ENCODE results near the gene MPHOSPH9. TPM values are rescaled to one million over a fixed set of nuclear protein-coding genes. Genes with fewer than 3 reads are reported as not detected.

The MPHOSPH9 gene
- total RNA-seq, 4 donors from 2014 or later = 21.6 to 53.6 (median 39.1) TPM

DNA sequence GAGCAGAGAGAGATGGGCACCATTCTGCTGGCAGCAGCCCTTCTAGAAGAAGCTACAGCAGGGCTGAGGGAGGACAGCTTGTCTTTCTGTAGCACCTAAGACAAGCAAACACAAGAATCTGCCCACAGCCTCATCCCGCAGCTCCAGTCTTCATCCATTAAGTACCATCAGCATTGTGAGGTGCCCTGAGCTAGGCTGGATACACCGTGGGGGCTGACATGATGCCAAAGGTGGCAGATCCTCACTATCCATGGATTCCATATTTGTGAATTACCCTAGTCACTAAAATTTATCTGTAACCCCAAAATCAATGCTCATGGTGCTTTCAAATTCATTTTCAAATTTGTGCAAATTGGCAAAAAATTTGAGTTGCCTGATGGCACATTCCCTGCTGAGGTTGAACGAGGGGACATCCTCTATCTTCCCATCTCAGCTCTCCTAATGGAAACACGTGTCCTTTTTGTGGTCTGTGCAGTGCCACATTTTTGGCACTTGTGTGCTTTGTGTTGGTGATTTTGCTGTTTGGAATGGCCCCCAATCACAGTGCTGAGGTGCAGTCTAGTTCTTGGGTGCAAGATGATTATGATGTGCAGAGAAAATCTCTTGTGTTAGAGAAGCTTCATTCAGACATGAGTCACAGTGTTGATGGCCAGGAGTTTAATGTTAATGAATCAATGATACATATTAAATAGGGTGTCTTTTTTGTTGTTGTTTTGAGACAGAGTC is 89.0 kb downstream of the MPHOSPH9 start:
- no peaks in the 10 kb centered on the region for H3K36me3 ChIP-seq
- no peak overlapping the region for H3K4me3 ChIP-seq (replicated peaks in 1 of 3)
- intact Hi-C loops (cut with DNase I) = no loop called here
- no peaks in the 10 kb centered on the region for H3K27me3 ChIP-seq
- no peak for DNase-seq
- peak overlapping the region; percentile 74 to 80 (median 79) for H3K27ac ChIP-seq
- TF ChIP-seq, protein P1, sequence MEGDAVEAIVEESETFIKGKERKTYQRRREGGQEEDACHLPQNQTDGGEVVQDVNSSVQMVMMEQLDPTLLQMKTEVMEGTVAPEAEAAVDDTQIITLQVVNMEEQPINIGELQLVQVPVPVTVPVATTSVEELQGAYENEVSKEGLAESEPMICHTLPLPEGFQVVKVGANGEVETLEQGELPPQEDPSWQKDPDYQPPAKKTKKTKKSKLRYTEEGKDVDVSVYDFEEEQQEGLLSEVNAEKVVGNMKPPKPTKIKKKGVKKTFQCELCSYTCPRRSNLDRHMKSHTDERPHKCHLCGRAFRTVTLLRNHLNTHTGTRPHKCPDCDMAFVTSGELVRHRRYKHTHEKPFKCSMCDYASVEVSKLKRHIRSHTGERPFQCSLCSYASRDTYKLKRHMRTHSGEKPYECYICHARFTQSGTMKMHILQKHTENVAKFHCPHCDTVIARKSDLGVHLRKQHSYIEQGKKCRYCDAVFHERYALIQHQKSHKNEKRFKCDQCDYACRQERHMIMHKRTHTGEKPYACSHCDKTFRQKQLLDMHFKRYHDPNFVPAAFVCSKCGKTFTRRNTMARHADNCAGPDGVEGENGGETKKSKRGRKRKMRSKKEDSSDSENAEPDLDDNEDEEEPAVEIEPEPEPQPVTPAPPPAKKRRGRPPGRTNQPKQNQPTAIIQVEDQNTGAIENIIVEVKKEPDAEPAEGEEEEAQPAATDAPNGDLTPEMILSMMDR (IDR thresholded peaks at IDR 0.05) = no peak
- no peak for TF ChIP-seq POLR2A (IDR thresholded peaks at IDR 0.05)
- no peaks in the 10 kb centered on the region for H3K9me3 ChIP-seq
- H3K4me1 ChIP-seq = peaks cover 41 to 48% of the 10 kb centered on the region in 2 donors
- WGBS, 2 donors = 89 to 97% methylated on average over 4 of the region's 4 CpGs

DNA sequence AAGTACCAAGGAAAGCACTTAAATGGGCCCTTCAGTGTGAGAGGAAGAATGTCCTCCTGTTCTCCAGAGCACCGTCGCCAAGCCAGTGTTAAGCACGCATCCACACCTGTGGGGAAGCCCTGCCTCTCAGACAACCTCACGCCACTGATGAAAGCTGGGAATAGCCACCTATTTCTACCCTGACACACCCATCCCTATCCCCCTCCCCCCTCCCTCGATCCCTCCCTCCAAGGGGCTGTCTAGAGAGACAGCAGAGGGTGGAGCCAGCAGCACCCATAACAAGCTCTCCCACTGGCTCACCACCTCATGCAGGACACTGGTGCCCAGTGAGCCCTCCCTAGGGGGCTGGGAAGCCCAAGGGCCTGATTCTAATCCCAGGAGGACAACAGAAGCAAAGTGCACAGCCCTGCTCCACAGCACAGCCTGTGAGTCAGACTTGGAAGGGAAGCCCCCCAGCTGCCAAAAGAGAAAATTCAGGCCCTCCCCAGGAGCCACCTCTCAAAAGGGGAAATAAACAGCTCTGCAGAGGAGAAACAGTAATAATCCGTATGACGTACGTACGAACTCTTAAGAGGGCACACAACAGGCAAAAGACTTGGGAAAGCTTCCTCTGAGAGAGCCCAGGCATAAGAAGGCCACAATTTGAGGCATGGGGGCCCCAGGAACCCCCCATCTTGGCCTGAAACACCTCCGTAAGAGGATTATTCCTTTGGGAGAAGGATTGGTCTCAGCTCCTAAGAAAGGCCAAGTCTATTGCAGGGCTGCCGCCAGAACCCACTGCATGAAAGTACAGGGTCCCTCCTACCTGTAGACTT is 89.8 kb downstream of the MPHOSPH9 start:
- 58 to 61% methylated on average over 11 of the region's 11 CpGs for WGBS, 2 donors
- H3K9me3 ChIP-seq = no peaks in the 10 kb centered on the region
- no peak for TF ChIP-seq POLR2A (IDR thresholded peaks at IDR 0.05)
- TF ChIP-seq, protein P1 (IDR thresholded peaks at IDR 0.05) = no peak
- peak overlapping the region; percentile 74 to 80 (median 79) for H3K27ac ChIP-seq
- no peaks in the 10 kb centered on the region for H3K36me3 ChIP-seq
- peak; percentile 79 to 84 for DNase-seq
- H3K4me1 ChIP-seq = peaks cover 41 to 48% of the 10 kb centered on the region in 2 donors
- H3K27me3 ChIP-seq = no peaks in the 10 kb centered on the region
- intact Hi-C loops (cut with DNase I) = no loop called here
- H3K4me3 ChIP-seq (replicated peaks in 1 of 3) = no peak overlapping the region

DNA sequence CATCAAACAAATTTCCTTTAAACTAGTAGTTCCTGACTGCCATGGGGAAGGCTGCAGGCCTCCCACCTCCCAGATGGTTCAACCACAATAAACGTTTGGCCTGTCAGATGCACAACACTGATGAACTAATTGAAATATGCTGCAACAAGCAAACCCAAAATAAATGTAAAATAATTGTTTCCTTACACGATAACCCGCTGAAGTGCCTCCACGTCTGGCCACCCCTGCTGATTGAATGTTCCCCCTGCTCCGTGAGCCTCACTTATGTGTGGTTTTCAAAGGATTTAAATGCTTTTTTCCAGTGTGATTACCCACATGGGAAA is 90.5 kb downstream of the MPHOSPH9 start:
- 28 to 32% methylated on average over 5 of the region's 5 CpGs for WGBS, 2 donors
- H3K4me3 ChIP-seq (replicated peaks in 1 of 3) = no peak overlapping the region
- no peaks in the 10 kb centered on the region for H3K9me3 ChIP-seq
- TF ChIP-seq, protein P1 (IDR thresholded peaks at IDR 0.05) = no peak
- TF ChIP-seq POLR2A (IDR thresholded peaks at IDR 0.05) = no peak
- intact Hi-C loops (cut with DNase I) = no loop called here
- no peaks in the 10 kb centered on the region for H3K27me3 ChIP-seq
- no peaks in the 10 kb centered on the region for H3K36me3 ChIP-seq
- peaks cover 41 to 48% of the 10 kb centered on the region in 2 donors for H3K4me1 ChIP-seq
- peak overlapping the region; percentile 74 to 83 (median 79) for H3K27ac ChIP-seq
- DNase-seq = no peak

DNA sequence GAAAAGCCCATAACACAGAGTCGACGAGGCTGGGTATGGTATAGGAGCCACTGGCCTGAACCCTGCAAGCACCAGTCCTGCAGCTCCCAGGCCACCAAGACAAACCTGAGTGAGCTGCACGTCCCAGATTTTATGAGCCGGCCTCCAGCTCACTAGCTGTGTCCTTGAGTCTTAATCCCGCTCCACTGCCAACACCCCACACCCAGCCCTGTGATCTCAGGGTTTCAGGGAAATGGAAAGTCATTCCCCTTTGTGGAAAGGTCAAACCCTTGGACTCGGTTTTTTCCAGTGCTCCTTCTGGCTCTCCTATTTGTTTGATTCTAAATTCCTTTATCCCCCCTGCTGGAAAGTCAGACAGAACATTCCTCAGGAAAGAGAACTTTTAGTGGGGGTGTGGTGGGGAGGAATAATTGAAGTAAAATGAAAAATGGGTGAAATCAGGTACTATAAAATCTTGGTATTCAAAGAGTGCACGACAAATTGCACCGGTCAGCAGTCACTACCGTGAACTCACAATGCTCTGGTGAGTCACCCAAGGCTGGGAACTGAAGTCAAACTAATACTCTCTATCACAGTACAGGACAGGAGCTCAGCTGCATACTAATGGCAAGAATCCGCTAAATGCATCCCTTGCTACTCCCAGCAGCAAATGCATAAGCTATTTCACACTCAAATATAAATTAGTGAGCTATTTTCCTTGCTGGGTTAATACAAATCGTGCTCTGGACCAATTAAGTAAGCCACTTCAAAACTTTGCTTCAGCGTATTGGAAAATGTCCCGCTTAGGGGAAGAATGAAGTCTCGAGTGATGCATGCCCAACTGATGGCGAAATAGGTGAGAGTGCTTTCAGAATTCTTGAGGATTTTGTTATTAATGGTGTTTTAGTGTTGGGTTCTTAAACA is 91.1 kb downstream of the MPHOSPH9 start:
- peak overlapping the region; percentile 74 to 83 (median 79) for H3K27ac ChIP-seq
- no peaks in the 10 kb centered on the region for H3K27me3 ChIP-seq
- H3K9me3 ChIP-seq = no peaks in the 10 kb centered on the region
- H3K36me3 ChIP-seq = no peaks in the 10 kb centered on the region
- no peak for TF ChIP-seq POLR2A (IDR thresholded peaks at IDR 0.05)
- TF ChIP-seq, protein P1 (IDR thresholded peaks at IDR 0.05) = no peak
- H3K4me1 ChIP-seq = peaks cover 41 to 48% of the 10 kb centered on the region in 2 donors
- no peak overlapping the region for H3K4me3 ChIP-seq (replicated peaks in 1 of 3)
- intact Hi-C loops (cut with DNase I) = no loop called here
- WGBS, 2 donors = 28% methylated on average over 15 of the region's 15 CpGs
- DNase-seq = peak; percentile 69 to 77

All from thyroid gland (tissue), 4 donors.